HepG2 (cell line): ENCODE data around the gene HNRNPF. TPM values are rescaled to one million over a fixed set of nuclear protein-coding genes. Genes with fewer than 3 reads are reported as not detected.

Experiments used
- ARNT2 ChIP-seq: sonication (generic); formaldehyde crosslinking; IDR thresholded peaks from 2 replicates; pipeline ENCODE4 v1.8.0; 2022; ENCODE audit warnings: mild to moderate bottlenecking, low read depth, missing genetic modification reagents, moderate library complexity
- KDM2A ChIP-seq: sonication (generic); formaldehyde crosslinking; IDR thresholded peaks from 2 replicates; pipeline ENCODE4 v1.4.0; 2020; ENCODE audit warnings: low read depth, missing genetic modification reagents, borderline replicate concordance
- KLF6 ChIP-seq: IDR thresholded peaks from 2 replicates; pipeline ENCODE4 v1.8.0; 2016; ENCODE audit warnings: missing biosample characterization, missing genetic modification reagents
- MTF2 ChIP-seq: sonication (generic); formaldehyde crosslinking; IDR thresholded peaks from 2 replicates; pipeline ENCODE4 v1.5.0; 2020; ENCODE audit warnings: missing genetic modification reagents, borderline replicate concordance
- PCBP1 ChIP-seq: fragments of 200-400 bp; formaldehyde crosslinking; IDR thresholded peaks from 2 replicates; pipeline ENCODE4 v1.6.1; 2017; ENCODE audit warnings: mild to moderate bottlenecking, low read depth, low read length, borderline replicate concordance
- PTBP1 ChIP-seq: fragments of 200-400 bp; formaldehyde crosslinking; IDR thresholded peaks from 2 replicates; pipeline ENCODE4 v1.6.1; 2018; ENCODE audit warnings: low read length, low read depth; ENCODE audit not compliant: poor library complexity, severe bottlenecking
- TOPORS ChIP-seq: sonication (generic); formaldehyde crosslinking; IDR thresholded peaks from 2 replicates; pipeline ENCODE4 v1.8.0; 2023; ENCODE audit warnings: mild to moderate bottlenecking, missing genetic modification reagents
- YEATS4 ChIP-seq: sonication (generic); formaldehyde crosslinking; IDR thresholded peaks from 2 replicates; pipeline ENCODE4 v1.4.0; 2020; ENCODE audit warnings: missing genetic modification reagents, borderline replicate concordance
- ZBTB20 ChIP-seq: sonication (generic); formaldehyde crosslinking; IDR thresholded peaks from 2 replicates; pipeline ENCODE4 v1.8.1; 2023; ENCODE audit warnings: missing genetic modification reagents, low read depth, mild to moderate bottlenecking, borderline replicate concordance
- ZNF230 ChIP-seq: sonication (generic); formaldehyde crosslinking; IDR thresholded peaks from 2 replicates; pipeline ENCODE4 v1.4.0; 2020; ENCODE audit warnings: mild to moderate bottlenecking, missing genetic modification reagents
- ZNF232 ChIP-seq: sonication (generic); formaldehyde crosslinking; IDR thresholded peaks from 2 replicates; pipeline ENCODE4 v1.4.0; 2020; ENCODE audit warnings: missing genetic modification reagents, borderline replicate concordance
- ZSCAN31 ChIP-seq: sonication (generic); formaldehyde crosslinking; IDR thresholded peaks from 2 replicates; pipeline ENCODE4 v1.5.0; 2020; ENCODE audit warnings: low read depth, mild to moderate bottlenecking, missing genetic modification reagents
- polyA plus RNA-seq, 8 experiments: library from polyadenylated mRNA; depleted of rRNA in 3 of 8; stranded (reverse) in 7 of 8; unstranded in 1 of 8; fragments of >200 nt; fragmentation: Illumina TruSeq in 4 of 8; extraction: Trizol in 4 of 8; gene quantifications; 2 replicates each; pipeline versions ENCODE4 v1.2.1 to v1.2.3, GENCODE V29; 2011 to 2016; ENCODE audit warnings: low read depth in 4 of 8, missing spikeins in 1 of 8, mixed read lengths in 1 of 8; ENCODE audit not compliant: insufficient read depth in 1 of 8
- total RNA-seq, 5 experiments: library from RNA; depleted of rRNA; stranded (reverse); fragments of >200 nt; fragmentation: Illumina TruSeq; extraction: Trizol; gene quantifications; 2 replicates each; pipeline ENCODE4 v1.2.3, GENCODE V29; 2016; ENCODE audit warnings: low read depth in 1 of 5
- TF ChIP-seq, protein P1 (sequence below): sonication (generic); formaldehyde crosslinking; IDR thresholded peaks from 2 replicates; pipeline ENCODE4 v1.8.1; 2022; ENCODE audit warnings: low read depth, mild to moderate bottlenecking, missing genetic modification reagents
- TF ChIP-seq, protein P2 (sequence below): sonication (generic); formaldehyde crosslinking; IDR thresholded peaks from 2 replicates; pipeline ENCODE4 v1.5.0; 2020; ENCODE audit warnings: missing genetic modification reagents
- TF ChIP-seq, protein P3 (sequence below): IDR thresholded peaks from 2 replicates; pipeline ENCODE4 v1.6.1; 2012; ENCODE audit warnings: low read depth, low read length, improper control_type of control experiment
- TF ChIP-seq, protein P4 (sequence below), 2 experiments: IDR thresholded peaks; 2 replicates each; pipeline ENCODE4 v1.6.1; 2011 to 2012; ENCODE audit warnings: low read length in 2 of 2, borderline replicate concordance in 1 of 2, low read depth in 1 of 2, mild to moderate bottlenecking in 1 of 2, moderate library complexity in 1 of 2
- TF ChIP-seq, protein P5 (sequence below): sonication (generic); formaldehyde crosslinking; IDR thresholded peaks from 2 replicates; pipeline ENCODE4 v1.8.0; 2022; ENCODE audit warnings: mild to moderate bottlenecking, missing genetic modification reagents, borderline replicate concordance

The HNRNPF gene
- total and polyA plus RNA-seq, 2 of the 13 experiments (the other 11 are each of a cell fraction or from before 2014, with no cell fraction given), result 166 to 308 TPM

DNA sequence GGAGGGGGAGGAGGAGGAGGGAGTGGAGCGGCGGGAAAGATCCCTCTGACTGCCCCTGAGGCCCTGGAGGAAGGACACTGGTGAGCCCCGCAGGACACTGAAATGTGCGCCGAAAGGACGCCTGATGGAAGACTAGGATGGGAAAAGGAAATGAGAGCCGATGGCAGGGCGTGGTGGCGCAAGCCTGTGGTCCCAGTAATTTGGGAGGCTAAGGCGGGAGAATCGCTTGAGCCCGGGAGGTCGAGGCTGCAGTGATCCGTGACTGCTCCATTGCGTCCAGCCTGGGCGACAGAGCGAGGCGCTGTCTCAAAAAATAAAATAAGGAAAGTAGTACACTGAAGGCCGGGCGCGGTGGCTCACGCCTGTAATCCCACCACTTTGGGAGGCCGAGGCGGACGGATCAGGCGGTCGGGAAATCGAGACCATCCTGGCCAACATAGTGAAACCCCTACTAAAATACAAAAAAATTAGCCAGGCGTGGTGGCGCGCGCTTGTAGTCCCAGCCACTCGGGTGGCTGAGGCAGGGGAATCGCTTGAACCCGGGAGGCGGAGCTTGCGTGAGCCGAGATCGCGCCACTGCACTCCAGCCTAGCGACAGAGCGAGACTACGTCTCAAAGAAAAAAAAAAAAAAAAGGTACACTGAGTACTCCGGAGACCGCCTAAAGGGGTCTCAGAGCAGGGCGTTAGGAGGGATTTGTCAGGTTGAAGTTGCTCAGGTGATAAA lies 561 bp upstream of the HNRNPF start (continued):
- TF ChIP-seq, protein P1, sequence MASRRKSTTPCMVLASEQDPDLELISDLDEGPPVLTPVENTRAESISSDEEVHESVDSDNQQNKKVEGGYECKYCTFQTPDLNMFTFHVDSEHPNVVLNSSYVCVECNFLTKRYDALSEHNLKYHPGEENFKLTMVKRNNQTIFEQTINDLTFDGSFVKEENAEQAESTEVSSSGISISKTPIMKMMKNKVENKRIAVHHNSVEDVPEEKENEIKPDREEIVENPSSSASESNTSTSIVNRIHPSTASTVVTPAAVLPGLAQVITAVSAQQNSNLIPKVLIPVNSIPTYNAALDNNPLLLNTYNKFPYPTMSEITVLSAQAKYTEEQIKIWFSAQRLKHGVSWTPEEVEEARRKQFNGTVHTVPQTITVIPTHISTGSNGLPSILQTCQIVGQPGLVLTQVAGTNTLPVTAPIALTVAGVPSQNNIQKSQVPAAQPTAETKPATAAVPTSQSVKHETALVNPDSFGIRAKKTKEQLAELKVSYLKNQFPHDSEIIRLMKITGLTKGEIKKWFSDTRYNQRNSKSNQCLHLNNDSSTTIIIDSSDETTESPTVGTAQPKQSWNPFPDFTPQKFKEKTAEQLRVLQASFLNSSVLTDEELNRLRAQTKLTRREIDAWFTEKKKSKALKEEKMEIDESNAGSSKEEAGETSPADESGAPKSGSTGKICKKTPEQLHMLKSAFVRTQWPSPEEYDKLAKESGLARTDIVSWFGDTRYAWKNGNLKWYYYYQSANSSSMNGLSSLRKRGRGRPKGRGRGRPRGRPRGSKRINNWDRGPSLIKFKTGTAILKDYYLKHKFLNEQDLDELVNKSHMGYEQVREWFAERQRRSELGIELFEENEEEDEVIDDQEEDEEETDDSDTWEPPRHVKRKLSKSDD, result 0 out of 2 replicates have a peak, but pooled peaks have one; percentile 54
- TF ChIP-seq, protein P2, sequence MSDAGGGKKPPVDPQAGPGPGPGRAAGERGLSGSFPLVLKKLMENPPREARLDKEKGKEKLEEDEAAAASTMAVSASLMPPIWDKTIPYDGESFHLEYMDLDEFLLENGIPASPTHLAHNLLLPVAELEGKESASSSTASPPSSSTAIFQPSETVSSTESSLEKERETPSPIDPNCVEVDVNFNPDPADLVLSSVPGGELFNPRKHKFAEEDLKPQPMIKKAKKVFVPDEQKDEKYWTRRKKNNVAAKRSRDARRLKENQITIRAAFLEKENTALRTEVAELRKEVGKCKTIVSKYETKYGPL, result no peak
- TF ChIP-seq ZNF230 (CRISPR knock-in tag) (no peak), ZSCAN31 (CRISPR knock-in tag) (no peak), ARNT2 (CRISPR knock-in tag) (no peak), YEATS4 (CRISPR knock-in tag) (no peak), KLF6 (CRISPR knock-in tag) (no peak), KDM2A (0 out of 2 replicates have a peak, but pooled peaks have one; percentile 0), TOPORS (peak; percentile 68), ZBTB20 (CRISPR knock-in tag) (peak; percentile 7; the same call in 1 of the 2 replicates), PTBP1 (no peak), PCBP1 (0 out of 2 replicates have a peak, but pooled peaks have one; percentile 71), MTF2 (no peak), ZNF232 (CRISPR knock-in tag) (no peak)
- TF ChIP-seq, protein P3, sequence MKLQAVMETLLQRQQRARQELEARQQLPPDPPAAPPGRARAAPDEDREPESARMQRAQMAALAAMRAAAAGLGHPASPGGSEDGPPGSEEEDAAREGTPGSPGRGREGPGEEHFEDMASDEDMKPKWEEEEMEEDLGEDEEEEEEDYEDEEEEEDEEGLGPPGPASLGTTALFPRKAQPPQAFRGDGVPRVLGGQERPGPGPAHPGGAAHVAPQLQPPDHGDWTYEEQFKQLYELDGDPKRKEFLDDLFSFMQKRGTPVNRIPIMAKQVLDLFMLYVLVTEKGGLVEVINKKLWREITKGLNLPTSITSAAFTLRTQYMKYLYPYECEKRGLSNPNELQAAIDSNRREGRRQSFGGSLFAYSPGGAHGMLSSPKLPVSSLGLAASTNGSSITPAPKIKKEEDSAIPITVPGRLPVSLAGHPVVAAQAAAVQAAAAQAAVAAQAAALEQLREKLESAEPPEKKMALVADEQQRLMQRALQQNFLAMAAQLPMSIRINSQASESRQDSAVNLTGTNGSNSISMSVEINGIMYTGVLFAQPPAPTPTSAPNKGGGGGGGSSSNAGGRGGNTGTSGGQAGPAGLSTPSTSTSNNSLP, result no peak
- TF ChIP-seq, protein P4, sequence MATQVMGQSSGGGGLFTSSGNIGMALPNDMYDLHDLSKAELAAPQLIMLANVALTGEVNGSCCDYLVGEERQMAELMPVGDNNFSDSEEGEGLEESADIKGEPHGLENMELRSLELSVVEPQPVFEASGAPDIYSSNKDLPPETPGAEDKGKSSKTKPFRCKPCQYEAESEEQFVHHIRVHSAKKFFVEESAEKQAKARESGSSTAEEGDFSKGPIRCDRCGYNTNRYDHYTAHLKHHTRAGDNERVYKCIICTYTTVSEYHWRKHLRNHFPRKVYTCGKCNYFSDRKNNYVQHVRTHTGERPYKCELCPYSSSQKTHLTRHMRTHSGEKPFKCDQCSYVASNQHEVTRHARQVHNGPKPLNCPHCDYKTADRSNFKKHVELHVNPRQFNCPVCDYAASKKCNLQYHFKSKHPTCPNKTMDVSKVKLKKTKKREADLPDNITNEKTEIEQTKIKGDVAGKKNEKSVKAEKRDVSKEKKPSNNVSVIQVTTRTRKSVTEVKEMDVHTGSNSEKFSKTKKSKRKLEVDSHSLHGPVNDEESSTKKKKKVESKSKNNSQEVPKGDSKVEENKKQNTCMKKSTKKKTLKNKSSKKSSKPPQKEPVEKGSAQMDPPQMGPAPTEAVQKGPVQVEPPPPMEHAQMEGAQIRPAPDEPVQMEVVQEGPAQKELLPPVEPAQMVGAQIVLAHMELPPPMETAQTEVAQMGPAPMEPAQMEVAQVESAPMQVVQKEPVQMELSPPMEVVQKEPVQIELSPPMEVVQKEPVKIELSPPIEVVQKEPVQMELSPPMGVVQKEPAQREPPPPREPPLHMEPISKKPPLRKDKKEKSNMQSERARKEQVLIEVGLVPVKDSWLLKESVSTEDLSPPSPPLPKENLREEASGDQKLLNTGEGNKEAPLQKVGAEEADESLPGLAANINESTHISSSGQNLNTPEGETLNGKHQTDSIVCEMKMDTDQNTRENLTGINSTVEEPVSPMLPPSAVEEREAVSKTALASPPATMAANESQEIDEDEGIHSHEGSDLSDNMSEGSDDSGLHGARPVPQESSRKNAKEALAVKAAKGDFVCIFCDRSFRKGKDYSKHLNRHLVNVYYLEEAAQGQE (IDR thresholded peaks at IDR 0.05; ENCODE audit: borderline replicate concordance in 1 of 2, low read depth in 1 of 2, low read length in 2 of 2), result no peak
- TF ChIP-seq, protein P5, sequence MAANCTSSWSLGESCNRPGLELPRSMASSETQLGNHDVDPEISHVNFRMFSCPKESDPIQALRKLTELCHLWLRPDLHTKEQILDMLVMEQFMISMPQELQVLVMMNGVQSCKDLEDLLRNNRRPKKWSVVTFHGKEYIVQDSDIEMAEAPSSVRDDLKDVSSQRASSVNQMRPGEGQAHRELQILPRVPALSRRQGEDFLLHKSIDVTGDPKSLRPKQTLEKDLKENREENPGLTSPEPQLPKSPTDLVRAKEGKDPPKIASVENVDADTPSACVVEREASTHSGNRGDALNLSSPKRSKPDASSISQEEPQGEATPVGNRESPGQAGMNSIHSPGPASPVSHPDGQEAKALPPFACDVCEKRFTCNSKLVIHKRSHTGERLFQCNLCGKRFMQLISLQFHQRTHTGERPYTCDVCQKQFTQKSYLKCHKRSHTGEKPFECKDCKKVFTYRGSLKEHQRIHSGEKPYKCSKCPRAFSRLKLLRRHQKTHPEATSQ (CRISPR knock-in tag), result 0 out of 2 replicates have a peak, but pooled peaks have one; percentile 59
